ENCODE measurements around the gene MAP3K5. TPM values are rescaled to one million over a fixed set of nuclear protein-coding genes. Genes with fewer than 3 reads are reported as not detected.
"Not testable (repeated sequence)": the region's sequence is repeated elsewhere in the genome, so short reads cannot be mapped to it uniquely, and the experiment has no call there.

Gene MAP3K5
- 34.7 TPM for total RNA-seq
- long read RNA-seq, full-length matches to known transcripts = 19 of 23 reads
- long read RNA-seq, partial matches to known transcripts = 2 of 23 reads
- long read RNA-seq, other reads (novel, unspliced or antisense) = 2 of 23 reads

GRCh38 chr6:136792410-136793262 is at the start of gene MAP3K5:
MAP3K5 (minus strand) TSS chr6:136792477; CDS start chr6:136792157, 320 bp downstream.
- peak; percentile 93 for ATAC-seq

GRCh38 chr6:136840276-136841001 is 48.2 kb upstream of the MAP3K5 start:
- intact Hi-C loops (cut with DNase I) = loop anchor here (5.0 kb wide), 1 partner anchor 127 kb away; no protein-coding TSS in a partner anchor
- ATAC-seq (no peak), DNase-seq (ENCODE audit: missing footprints) (no peak)

More at GRCh38 chr6:136792410-136793262, at the start of gene MAP3K5:
- peak; percentile 98 for DNase-seq (ENCODE audit: missing footprints)
- intact Hi-C loops (cut with DNase I) = loop anchor here (1.0 to 5.0 kb wide), 7 partner anchors 30 to 208 kb away; partner anchors contain the start of gene PEX7

- DNase-seq (ENCODE audit: missing footprints) (no peak), ATAC-seq (no peak)
- intact Hi-C loops (cut with DNase I) = loop anchor here (10.0 kb wide), 1 partner anchor 813 kb away; no protein-coding TSS in a partner anchor
These were observed 39.7 kb upstream of the MAP3K5 start for GRCh38 chr6:136831873-136832562.

GRCh38 chr6:136826216-136826615 is 33.9 kb upstream of the MAP3K5 start:
- no peak for DNase-seq (ENCODE audit: missing footprints)
- no peak for ATAC-seq
- intact Hi-C loops (cut with DNase I) = no loop called here

- DNase-seq (ENCODE audit: missing footprints) = peak; percentile 79
- ATAC-seq = no peak
- intact Hi-C loops (cut with DNase I) = loop anchor here (2.0 kb wide), 1 partner anchor 30 kb away; the partner anchor contains the start of gene MAP3K5
These were observed 30.9 kb upstream of the MAP3K5 start for GRCh38 chr6:136823128-136823660.

- intact Hi-C loops (cut with DNase I) = loop anchor here (2.0 kb wide), 1 partner anchor 30 kb away; the partner anchor contains the start of gene MAP3K5
- ATAC-seq (peak; percentile 95), DNase-seq (ENCODE audit: missing footprints) (peak; percentile 92)
These were observed 30.3 kb upstream of the MAP3K5 start, which contains the start of gene PEX7 for GRCh38 chr6:136822376-136823127. PEX7 (plus strand) TSS chr6:136822592; CDS start chr6:136822666, 74 bp downstream.

GRCh38 chr6:136822046-136822375 is 29.7 kb upstream of the MAP3K5 start:
- intact Hi-C loops (cut with DNase I) = loop anchor here (2.0 kb wide), 1 partner anchor 29 kb away; the partner anchor contains the start of gene MAP3K5
- ATAC-seq (peak; percentile 1), DNase-seq (ENCODE audit: missing footprints) (no peak)

GRCh38 chr6:136820561-136820960 is 28.3 kb upstream of the MAP3K5 start:
- ATAC-seq (peak; percentile 40), DNase-seq (ENCODE audit: missing footprints) (no peak)
- intact Hi-C loops (cut with DNase I) = no loop called here

GRCh38 chr6:136816656-136817055 is 24.4 kb upstream of the MAP3K5 start:
- ATAC-seq (no peak), DNase-seq (ENCODE audit: missing footprints) (no peak)
- intact Hi-C loops (cut with DNase I) = no loop called here

GRCh38 chr6:136815608-136816007 is 23.3 kb upstream of the MAP3K5 start:
- intact Hi-C loops (cut with DNase I); ATAC-seq; DNase-seq (ENCODE audit: missing footprints): not testable (repeated sequence)

GRCh38 chr6:136812174-136812573 is 19.9 kb upstream of the MAP3K5 start:
- ATAC-seq (peak; percentile 8), DNase-seq (ENCODE audit: missing footprints) (no peak)
- intact Hi-C loops (cut with DNase I) = no loop called here

- ATAC-seq (no peak), DNase-seq (ENCODE audit: missing footprints) (no peak)
- intact Hi-C loops (cut with DNase I) = no loop called here
These were observed 19.0 kb upstream of the MAP3K5 start for GRCh38 chr6:136811272-136811671.

GRCh38 chr6:136809091-136809860 is 17.0 kb upstream of the MAP3K5 start:
- DNase-seq (ENCODE audit: missing footprints) (no peak), ATAC-seq (no peak)
- intact Hi-C loops (cut with DNase I) = no loop called here

- ATAC-seq (no peak), DNase-seq (ENCODE audit: missing footprints) (no peak)
- intact Hi-C loops (cut with DNase I) = no loop called here
These were observed 11.3 kb upstream of the MAP3K5 start for GRCh38 chr6:136803608-136804007.

GRCh38 chr6:136801581-136801980 is 9.3 kb upstream of the MAP3K5 start:
- DNase-seq (ENCODE audit: missing footprints) (no peak), ATAC-seq (no peak)
- intact Hi-C loops (cut with DNase I) = no loop called here

- ATAC-seq (no peak), DNase-seq (ENCODE audit: missing footprints) (no peak)
- intact Hi-C loops (cut with DNase I) = no loop called here
These were observed 5.8 kb upstream of the MAP3K5 start for GRCh38 chr6:136798044-136798443.

- no peak for DNase-seq (ENCODE audit: missing footprints)
- no peak for ATAC-seq
- intact Hi-C loops (cut with DNase I) = no loop called here
These were observed 3.7 kb upstream of the MAP3K5 start for GRCh38 chr6:136795996-136796395.

Measured in Right ventricle myocardium inferior (tissue), 1 donor.